Activated CD4-positive, alpha-beta T cell treated with anti-CD3 and anti-CD28 coated beads, Interleukin-2, amount 10 ng/mL, durations not matched to agents 7 days and 5 days (primary cell): Measurements from ENCODE around the gene PDLIM7. TPM values are rescaled to one million over a fixed set of nuclear protein-coding genes. Genes with fewer than 3 reads are reported as not detected.

Experiments used
- CTCF ChIA-PET: fragments of 350-600 bp; sonication (Branson Sonifier 250); formaldehyde crosslinking; loops from one replicate; lab custom pipeline; 2021; ENCODE audit warnings: antibody characterized with exemption; lab: Charles Lee
- POLR2A ChIA-PET: fragments of 350-600 bp; sonication (Branson Sonifier 250); formaldehyde crosslinking; loops from one replicate; lab custom pipeline; 2021; ENCODE audit warnings: antibody characterized with exemption; lab: Charles Lee
- DNase-seq: peaks from one replicate; pipeline ENCODE4 v3.0.0-alpha.2; 2020
- H3K27ac Mint-ChIP-seq: one replicate; pipeline ENCODE4 v1.8.0; 2021; ENCODE audit warnings: mild to moderate bottlenecking, moderate library complexity, mixed read lengths
- H3K27me3 Mint-ChIP-seq: one replicate; pipeline ENCODE4 v1.8.0; 2021; ENCODE audit warnings: mixed read lengths
- H3K36me3 Mint-ChIP-seq: one replicate; pipeline ENCODE4 v1.8.0; 2021; ENCODE audit warnings: low read depth, mixed read lengths
- H3K4me1 Mint-ChIP-seq: one replicate; pipeline ENCODE4 v1.8.0; 2021; ENCODE audit warnings: mixed read lengths
- H3K4me3 Mint-ChIP-seq: one replicate; pipeline ENCODE4 v1.8.0; 2021; ENCODE audit warnings: mild to moderate bottlenecking, moderate library complexity, mixed read lengths
- H3K9me3 Mint-ChIP-seq: one replicate; pipeline ENCODE4 v1.8.0; 2021; ENCODE audit warnings: mixed read lengths
- total RNA-seq, 2 experiments: library from RNA; stranded (reverse); gene quantifications; one replicate each; pipeline ENCODE4 v1.2.3, GENCODE V29; 2021

Gene PDLIM7
- total RNA-seq, 2 experiments from 2014 or later, result 31.6 to 32.4 TPM

- Mint-ChIP-seq H3K4me3 (no peak overlapping the region), H3K9me3 (no peaks in the 10 kb centered on the region), H3K27me3 (no peaks in the 10 kb centered on the region), H3K4me1 (peaks cover 43% of the 10 kb centered on the region), H3K27ac (peak overlapping the region; percentile 36), H3K36me3 (peaks cover 32% of the 10 kb centered on the region)
- POLR2A ChIA-PET, result no interaction called here
- DNase-seq, result no peak
- CTCF ChIA-PET, result interaction anchor here (1.4 kb wide), 1 partner anchor 63 kb away, joined by 3 read pairs; no protein-coding TSS in a partner anchor
These were observed 22.9 kb upstream of the PDLIM7 start for GRCh38 chr5:177520271-177520670.

GRCh38 chr5:177519463-177520235 is 22.2 kb upstream of the PDLIM7 start:
- H3K27me3 Mint-ChIP-seq, result no peaks in the 10 kb centered on the region
- H3K9me3 Mint-ChIP-seq, result no peaks in the 10 kb centered on the region
- no peak overlapping the region for H3K27ac Mint-ChIP-seq
- no peak for DNase-seq
- peak overlapping the region; percentile 14 for H3K4me3 Mint-ChIP-seq
- peaks cover 49% of the 10 kb centered on the region for H3K4me1 Mint-ChIP-seq
- peaks cover 34% of the 10 kb centered on the region for H3K36me3 Mint-ChIP-seq
- ChIA-PET POLR2A (no interaction called here), CTCF (interaction anchor here (1.4 kb wide), 1 partner anchor 63 kb away, joined by 3 read pairs; no protein-coding TSS in a partner anchor)

- H3K4me3 Mint-ChIP-seq, result peak within 1 kb of the TSS; percentile 90
- H3K27ac Mint-ChIP-seq, result peak within 1 kb of the TSS; percentile 84
- peaks cover 51% of the 10 kb centered on the region for H3K4me1 Mint-ChIP-seq
- peak; percentile 97 for DNase-seq
- H3K9me3 Mint-ChIP-seq, result no peaks in the 10 kb centered on the region
- POLR2A ChIA-PET, result no interaction called here
- CTCF ChIA-PET, result interaction anchor here (0.6 to 2.0 kb wide), 10 partner anchors 9 to 273 kb away, joined by 3 to 6 read pairs (median 4); partner anchors contain the start of gene PDLIM7
- no peaks in the 10 kb centered on the region for H3K27me3 Mint-ChIP-seq
- peaks cover 39% of the 10 kb centered on the region for H3K36me3 Mint-ChIP-seq
These were observed 19.5 kb upstream of the PDLIM7 start, which contains the start of gene DDX41 for GRCh38 chr5:177516601-177517568. TSS of gene DDX41 (minus strand) at chr5:177516961. CDS start at chr5:177516945, 16 bp downstream.

- Mint-ChIP-seq H3K4me1 (peaks cover 40% of the 10 kb centered on the region), H3K4me3 (peak overlapping the region; percentile 90), H3K36me3 (peaks cover 41% of the 10 kb centered on the region), H3K27ac (peak overlapping the region; percentile 84), H3K9me3 (no peaks in the 10 kb centered on the region), H3K27me3 (no peaks in the 10 kb centered on the region)
- ChIA-PET POLR2A (interaction anchor here (0.6 kb wide), 1 partner anchor 58 kb away, joined by 3 read pairs; no protein-coding TSS in a partner anchor), CTCF (interaction anchor here (0.5 to 2.0 kb wide), 11 partner anchors 11 to 1929 kb away, joined by 3 to 8 read pairs (median 4); partner anchors contain the start of gene PDLIM7)
- no peak for DNase-seq
These were observed 18.2 kb upstream of the PDLIM7 start for GRCh38 chr5:177515580-177515979.

GRCh38 chr5:177514541-177514940 is 17.1 kb upstream of the PDLIM7 start:
- Mint-ChIP-seq H3K27me3 (no peaks in the 10 kb centered on the region), H3K9me3 (no peaks in the 10 kb centered on the region), H3K4me1 (peaks cover 34% of the 10 kb centered on the region), H3K27ac (no peak overlapping the region), H3K36me3 (peaks cover 39% of the 10 kb centered on the region), H3K4me3 (peak overlapping the region; percentile 90)
- CTCF ChIA-PET, result interaction anchor here (2.0 kb wide), 1 partner anchor 111 kb away, joined by 6 read pairs; no protein-coding TSS in a partner anchor
- DNase-seq, result no peak
- POLR2A ChIA-PET, result no interaction called here

GRCh38 chr5:177513500-177513899 is 16.1 kb upstream of the PDLIM7 start:
- Mint-ChIP-seq H3K27me3 (no peaks in the 10 kb centered on the region), H3K9me3 (no peaks in the 10 kb centered on the region), H3K36me3 (peaks cover 39% of the 10 kb centered on the region), H3K4me3 (no peak overlapping the region), H3K4me1 (peaks cover 32% of the 10 kb centered on the region), H3K27ac (no peak overlapping the region)
- ChIA-PET CTCF (no interaction called here), POLR2A (no interaction called here)
- DNase-seq, result no peak

- peaks cover 39% of the 10 kb centered on the region for H3K36me3 Mint-ChIP-seq
- CTCF ChIA-PET, result no interaction called here
- POLR2A ChIA-PET, result no interaction called here
- H3K27ac Mint-ChIP-seq, result no peak overlapping the region
- no peak overlapping the region for H3K4me3 Mint-ChIP-seq
- H3K4me1 Mint-ChIP-seq, result peaks cover 32% of the 10 kb centered on the region
- DNase-seq, result no peak
- no peaks in the 10 kb centered on the region for H3K9me3 Mint-ChIP-seq
- H3K27me3 Mint-ChIP-seq, result no peaks in the 10 kb centered on the region
These were observed 15.5 kb upstream of the PDLIM7 start for GRCh38 chr5:177512736-177513380.

- Mint-ChIP-seq H3K9me3 (no peaks in the 10 kb centered on the region), H3K4me1 (peaks cover 29% of the 10 kb centered on the region), H3K36me3 (peaks cover 36% of the 10 kb centered on the region), H3K27me3 (no peaks in the 10 kb centered on the region), H3K4me3 (no peak overlapping the region), H3K27ac (no peak overlapping the region)
- CTCF ChIA-PET, result no interaction called here
- POLR2A ChIA-PET, result no interaction called here
- DNase-seq, result no peak
These were observed 14.6 kb upstream of the PDLIM7 start for GRCh38 chr5:177511796-177512675.

GRCh38 chr5:177511181-177511580 is 13.8 kb upstream of the PDLIM7 start:
- DNase-seq, result no peak

GRCh38 chr5:177510567-177511053 is 13.2 kb upstream of the PDLIM7 start:
- DNase-seq, result no peak
- Mint-ChIP-seq H3K27ac (no peak overlapping the region), H3K4me1 (peaks cover 17% of the 10 kb centered on the region), H3K9me3 (no peaks in the 10 kb centered on the region), H3K36me3 (peaks cover 24% of the 10 kb centered on the region), H3K27me3 (no peaks in the 10 kb centered on the region), H3K4me3 (no peak overlapping the region)
- ChIA-PET CTCF (interaction anchor here (0.9 to 1.8 kb wide), 4 partner anchors 9 to 106 kb away, joined by 3 to 6 read pairs (median 4); no protein-coding TSS in a partner anchor), POLR2A (no interaction called here)

More at GRCh38 chr5:177511181-177511580, 13.8 kb upstream of the PDLIM7 start:
- Mint-ChIP-seq H3K27ac (no peak overlapping the region), H3K27me3 (no peaks in the 10 kb centered on the region), H3K4me3 (no peak overlapping the region), H3K9me3 (no peaks in the 10 kb centered on the region), H3K36me3 (peaks cover 30% of the 10 kb centered on the region), H3K4me1 (peaks cover 23% of the 10 kb centered on the region)
- ChIA-PET CTCF (interaction anchor here (1.2 to 1.8 kb wide), 2 partner anchors 10 to 15 kb away, joined by 3 to 6 read pairs; no protein-coding TSS in a partner anchor), POLR2A (no interaction called here)

- Mint-ChIP-seq H3K4me3 (no peak overlapping the region), H3K27ac (no peak overlapping the region), H3K4me1 (peaks cover 12% of the 10 kb centered on the region), H3K9me3 (no peaks in the 10 kb centered on the region), H3K36me3 (peaks cover 19% of the 10 kb centered on the region), H3K27me3 (no peaks in the 10 kb centered on the region)
- DNase-seq, result no peak
- ChIA-PET POLR2A (no interaction called here), CTCF (interaction anchor here (0.9 to 4.4 kb wide), 6 partner anchors 9 to 120 kb away, joined by 3 to 19 read pairs (median 4); partner anchors contain the start of gene PDLIM7)
These were observed 12.7 kb upstream of the PDLIM7 start for GRCh38 chr5:177509991-177510566.
